NOMO-1 (cell line): Measurements from ENCODE around the gene SLC16A7.

Experiments
- DNase-seq, 2 experiments: peaks; one replicate each; lab custom pipeline; 2025; ENCODE audit not compliant: unreplicated experiment in 2 of 2; lab: John Stamatoyannopoulos, UW

The SLC16A7 gene

GRCh38 chr12:59660921-59661597 is 65.2 kb downstream of the SLC16A7 start:
- DNase-seq = no peak

- DNase-seq = no peak
These were observed 68.7 kb downstream of the SLC16A7 start for GRCh38 chr12:59664495-59664894.

DNA sequence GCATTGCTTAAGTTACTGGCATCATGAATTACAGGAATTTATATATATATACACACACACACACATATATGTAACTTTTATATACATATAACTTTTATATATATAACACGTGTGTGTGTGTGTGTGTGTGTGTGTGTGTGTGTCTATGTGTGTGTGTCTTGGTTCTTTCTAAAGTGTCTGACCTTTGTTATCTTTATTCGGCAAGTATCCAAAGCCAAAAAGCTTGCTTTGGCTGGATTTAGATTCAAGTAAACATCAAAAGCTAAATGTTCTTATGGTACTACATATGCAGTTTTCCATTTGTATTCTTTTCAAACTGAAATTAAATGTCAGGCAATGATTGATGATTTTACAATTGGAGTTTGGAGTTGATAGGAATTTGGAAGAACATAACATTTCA is 69.9 kb downstream of the SLC16A7 start:
- no peak for DNase-seq

- no peak for DNase-seq
These were observed 72.8 kb downstream of the SLC16A7 start for GRCh38 chr12:59668674-59669073.

DNA sequence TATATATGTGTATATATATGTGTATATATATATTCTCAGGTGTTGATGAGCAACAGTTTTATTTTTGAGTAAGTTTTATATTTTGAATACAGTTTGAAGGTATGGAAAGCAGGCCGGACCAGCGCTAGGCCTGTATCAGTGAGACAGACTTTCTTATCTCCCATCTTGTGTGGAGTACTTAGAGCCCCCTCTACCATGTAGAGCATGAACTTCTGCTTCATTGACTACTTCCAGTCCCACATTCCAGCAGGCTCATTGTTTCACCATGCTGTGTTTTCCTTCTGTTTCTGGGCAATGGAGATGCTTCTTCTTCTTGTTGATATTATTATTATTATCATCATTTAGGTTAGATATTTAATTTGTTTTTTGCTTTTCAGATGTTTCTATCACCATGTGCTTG is 76.4 kb downstream of the SLC16A7 start:
- DNase-seq = no peak

- peak; percentile 32 to 81 for DNase-seq
These were observed 79.6 kb downstream of the SLC16A7 start for GRCh38 chr12:59675461-59675860.

DNA sequence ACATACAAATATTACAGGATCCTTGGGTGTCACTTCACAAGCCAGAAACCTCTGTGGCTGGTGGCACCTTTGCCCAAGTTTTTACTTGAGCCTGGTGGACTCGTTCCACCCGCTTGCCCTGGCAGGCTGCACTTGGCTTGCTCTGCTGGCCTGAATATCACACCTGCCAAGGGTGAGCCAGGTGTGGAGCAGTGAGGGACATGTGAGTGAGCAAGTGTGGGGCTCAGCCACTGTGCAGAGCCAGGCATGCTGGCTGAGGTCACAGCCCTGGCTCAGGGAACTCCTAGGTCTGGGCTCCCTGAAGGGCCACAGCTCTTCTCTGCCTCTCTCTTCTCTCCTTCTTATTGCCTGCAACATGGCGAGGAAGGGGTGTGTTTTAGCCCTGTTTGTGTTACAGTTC is 82.0 kb downstream of the SLC16A7 start:
- DNase-seq = no peak

DNA sequence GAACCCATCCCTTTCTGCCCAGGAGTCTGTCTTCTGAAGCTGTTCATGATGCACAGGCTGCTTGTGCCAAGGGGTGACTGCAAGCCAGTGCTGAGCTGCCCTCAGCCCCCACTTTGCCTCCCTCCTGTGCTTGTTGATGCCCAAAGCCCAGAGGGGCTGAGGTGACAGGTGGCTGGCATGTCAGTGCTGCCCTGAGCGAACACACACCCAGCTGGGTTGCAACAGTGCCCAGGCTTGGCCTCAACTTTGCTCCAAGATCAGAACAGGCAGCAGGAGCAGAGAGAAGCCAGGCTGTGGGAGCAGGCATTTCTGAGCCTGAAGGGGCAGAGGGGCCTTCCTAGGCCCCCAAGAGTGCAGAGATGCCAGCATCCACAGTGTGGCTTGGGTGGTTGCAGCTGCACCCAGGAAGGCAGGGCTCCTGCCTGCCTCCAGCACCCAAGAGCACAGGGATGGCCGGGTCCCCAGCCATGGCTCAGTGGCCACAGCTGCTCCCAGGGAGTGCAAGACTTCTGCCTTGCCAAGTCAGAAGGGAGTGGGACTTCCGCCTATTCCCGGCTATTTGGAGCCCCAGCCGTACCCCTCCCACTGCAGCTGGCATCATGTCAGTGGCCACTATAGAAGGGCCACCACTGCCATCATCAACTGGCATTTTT is 83.1 kb downstream of the SLC16A7 start:
- no peak for DNase-seq

DNA sequence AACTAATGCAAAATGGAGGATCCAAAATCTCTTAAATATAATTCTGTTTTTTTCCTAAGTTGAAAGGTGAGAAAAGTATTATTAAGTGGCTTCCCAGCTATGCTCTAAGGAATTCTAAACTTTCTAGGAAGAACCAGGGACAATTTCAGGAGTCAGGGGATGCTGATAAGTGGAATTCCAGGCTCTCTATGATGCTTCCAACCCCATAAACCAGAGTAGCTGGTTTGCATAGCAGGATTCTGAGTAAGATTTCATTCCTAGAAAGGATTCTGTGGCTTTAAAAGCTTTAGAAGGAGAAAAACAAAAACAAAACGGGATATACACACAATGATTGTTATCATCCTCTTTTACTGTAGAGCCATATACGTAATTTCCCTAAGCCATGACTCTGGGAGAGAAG is 93.9 kb downstream of the SLC16A7 start:
- DNase-seq = no peak

GRCh38 chr12:59695379-59695778 is 99.5 kb downstream of the SLC16A7 start:
- DNase-seq = no peak

GRCh38 chr12:59698600-59698999 is 102.8 kb downstream of the SLC16A7 start:
- peak; percentile 11 to 82 for DNase-seq

DNA sequence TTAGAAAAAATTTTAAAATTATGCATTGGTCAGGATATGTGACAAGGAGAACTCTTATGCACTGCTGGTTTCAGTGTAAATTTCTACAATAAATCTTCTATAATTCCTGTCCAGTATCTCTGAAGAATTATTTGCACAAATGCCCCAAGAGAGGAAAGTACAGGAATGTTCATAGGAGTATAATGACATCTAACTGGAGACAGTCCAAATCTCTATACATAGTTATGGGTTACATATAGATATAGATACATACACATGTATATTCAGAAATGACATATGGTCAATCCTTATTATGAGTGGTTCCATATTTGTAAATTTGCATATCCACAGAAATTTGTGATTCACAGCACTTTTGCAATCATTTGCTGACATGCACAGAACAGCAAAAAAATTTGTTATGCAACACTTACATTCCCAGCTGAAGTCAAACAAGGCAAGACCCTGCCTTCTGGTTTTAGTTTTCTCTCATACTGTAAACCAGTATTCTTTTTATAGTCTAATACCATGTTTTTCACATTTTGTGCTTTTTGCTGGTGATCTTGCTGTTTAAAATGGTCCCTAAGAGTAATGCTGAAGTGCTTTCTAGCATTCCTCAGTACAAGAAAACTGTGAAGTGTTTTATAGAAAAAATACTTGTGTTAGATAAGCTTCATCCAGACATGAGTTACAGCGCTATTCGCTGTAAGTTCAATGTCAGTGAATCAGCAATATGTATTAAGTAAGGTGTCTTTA is 103.8 kb downstream of the SLC16A7 start:
- DNase-seq = peak; percentile 55 to 73

DNA sequence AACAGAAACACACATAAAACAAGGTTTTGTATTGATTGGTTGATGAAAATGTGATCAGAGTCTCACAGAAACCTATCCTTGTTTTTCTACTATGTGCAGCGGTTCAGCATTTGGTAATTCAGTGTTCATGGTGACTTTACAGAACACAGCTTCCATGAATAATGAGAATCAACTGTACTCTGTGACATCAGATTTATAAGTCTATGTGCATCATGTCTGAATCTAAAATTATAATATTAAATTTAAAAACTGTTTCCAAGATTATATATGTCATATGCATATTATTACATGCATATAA is 104.3 kb downstream of the SLC16A7 start:
- DNase-seq = peak in 1 of 2 experiments; percentile 22

- DNase-seq = no peak
These were observed 112.2 kb downstream of the SLC16A7 start for GRCh38 chr12:59708064-59708463.

- DNase-seq = no peak
These were observed 112.7 kb downstream of the SLC16A7 start for GRCh38 chr12:59708484-59708883.

DNA sequence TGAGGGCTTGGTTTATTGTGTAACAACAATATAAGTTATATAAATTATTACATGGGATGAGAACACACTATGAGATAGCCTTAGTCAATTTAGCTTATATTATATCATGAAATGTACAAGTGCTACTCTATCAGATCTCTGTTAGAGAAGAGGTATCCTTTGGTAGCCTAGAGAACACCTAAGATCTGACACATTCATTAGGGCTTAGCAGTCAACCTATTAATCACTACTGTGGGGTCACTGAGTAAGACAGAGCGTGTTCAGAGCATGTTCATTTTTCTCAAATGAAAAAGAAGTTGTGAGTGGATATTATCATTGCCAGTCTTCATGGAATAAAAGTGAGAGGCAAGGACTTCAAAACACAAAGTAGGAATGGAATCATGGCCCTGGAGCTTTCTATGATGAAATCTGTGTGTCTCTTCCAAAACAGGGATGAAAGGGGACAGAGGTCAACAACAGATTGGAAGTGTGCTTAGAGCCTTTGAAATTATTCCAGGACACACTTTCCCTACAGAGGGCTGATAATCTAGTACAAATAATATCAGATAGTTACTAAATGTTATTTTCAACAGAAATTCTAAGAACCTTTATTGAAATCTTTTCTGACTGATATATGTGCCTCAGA is 114.3 kb downstream of the SLC16A7 start:
- DNase-seq = no peak

GRCh38 chr12:59710964-59711363 is 115.1 kb downstream of the SLC16A7 start:
- no peak for DNase-seq

DNA sequence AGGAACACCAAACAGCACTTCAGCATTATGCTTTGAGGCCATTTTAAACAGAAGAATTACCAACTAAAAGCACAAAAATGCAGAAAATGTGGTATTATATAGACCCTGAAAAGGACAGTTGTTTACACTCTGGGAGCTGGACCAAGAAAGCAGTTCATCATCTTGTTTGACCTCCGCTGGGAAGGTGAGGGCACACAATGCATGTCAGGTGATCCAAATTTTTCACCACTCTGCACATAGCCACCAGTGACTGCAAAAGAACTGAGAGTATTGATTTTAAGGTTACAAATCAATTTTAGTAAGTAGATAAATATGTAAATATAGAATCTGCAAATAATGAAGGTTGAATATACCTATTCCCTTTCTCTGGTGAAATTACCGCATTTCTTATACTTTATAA is 119.6 kb downstream of the SLC16A7 start:
- DNase-seq = no peak

DNA sequence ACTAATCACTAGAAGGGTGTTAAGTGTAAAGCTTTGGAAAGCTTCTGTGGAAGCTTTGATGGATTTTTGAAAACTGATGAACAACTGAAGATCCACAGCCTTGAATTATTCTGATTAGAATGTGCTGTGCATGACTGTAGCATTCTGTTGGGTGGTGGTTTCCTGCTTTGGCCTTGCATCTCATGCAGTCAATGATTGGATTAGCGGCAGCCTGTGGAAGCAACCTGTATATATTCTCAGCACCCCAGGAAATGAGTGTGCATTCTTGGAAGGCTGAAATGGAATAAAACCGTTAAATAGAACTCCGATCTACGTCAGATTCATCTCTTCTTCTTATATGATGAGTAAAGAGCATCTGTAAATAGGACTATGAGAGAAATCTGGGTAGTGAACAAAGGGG is 120.2 kb downstream of the SLC16A7 start:
- DNase-seq = no peak

GRCh38 chr12:59717436-59717835 is 121.6 kb downstream of the SLC16A7 start:
- no peak for DNase-seq

- no peak for DNase-seq
These were observed 123.9 kb downstream of the SLC16A7 start for GRCh38 chr12:59719701-59720100.

- DNase-seq = no peak
These were observed 127.7 kb downstream of the SLC16A7 start for GRCh38 chr12:59723520-59723919.
